Heart left ventricle (tissue), 16 donors: ENCODE results near the gene TSPAN14. TPM values are rescaled to one million over a fixed set of nuclear protein-coding genes. Genes with fewer than 3 reads are reported as not detected.
A peak's percentile ranks its signal among the peaks of the same experiment; 100 is the strongest.

Experiments used
- ATAC-seq, 4 donors: fragments of 200-7000 bp; cut with Tn5 transposase; one replicate each; pipeline ENCODE4 v1.9.1; 2020 to 2022; ENCODE audit warnings: moderate library complexity in 4 of 4, mild to moderate bottlenecking in 3 of 4, moderate number of reproducible peaks in 1 of 4
- DNase-seq, 5 donors: peaks; one replicate each; pipeline ENCODE4 v3.0.0-alpha.2; 2020
- H3K27ac ChIP-seq, 12 donors: fragments of 200-600 bp; sonication (generic) in 4 of 12; one replicate each; pipeline versions ENCODE4 v1.5.0 to v1.8.0; 2016 to 2022; ENCODE audit warnings: mild to moderate bottlenecking in 2 of 12
- H3K27me3 ChIP-seq, 9 donors: fragments of 200-600 bp; sonication (generic) in 2 of 9; one replicate each; pipeline versions ENCODE4 v1.5.1 to v1.8.0; 2016 to 2022; ENCODE audit warnings: mild to moderate bottlenecking in 3 of 9
- H3K36me3 ChIP-seq, 9 donors: fragments of 200-600 bp; sonication (generic) in 2 of 9; one replicate each; pipeline versions ENCODE4 v1.5.0 to v1.8.0; 2018 to 2022; ENCODE audit warnings: mild to moderate bottlenecking in 2 of 9
- H3K4me1 ChIP-seq, 12 donors: fragments of 200-600 bp; sonication (generic) in 4 of 12; one replicate each; pipeline versions ENCODE4 v1.5.0 to v1.8.0; 2016 to 2022; ENCODE audit warnings: mild to moderate bottlenecking in 3 of 12
- H3K4me3 ChIP-seq, 12 donors: fragments of 200-600 bp; sonication (generic) in 4 of 12; one replicate each; pipeline versions ENCODE4 v1.5.0 to v1.8.0; 2017 to 2022; ENCODE audit warnings: mild to moderate bottlenecking in 9 of 12, moderate library complexity in 4 of 12
- H3K9me3 ChIP-seq, 12 donors: fragments of 200-600 bp; sonication (generic) in 4 of 12; one replicate each; pipeline versions ENCODE4 v1.5.0 to v1.8.0; 2016 to 2022; ENCODE audit warnings: mild to moderate bottlenecking in 1 of 12
- CTCF ChIP-seq, 12 donors: fragments of 200-600 bp; sonication (generic) in 4 of 12; IDR thresholded peaks; one replicate each; pipeline versions ENCODE4 v1.5.0 to v1.8.0; 2018 to 2022; ENCODE audit warnings: antibody characterized with exemption in 12 of 12, mild to moderate bottlenecking in 5 of 12
- POLR2A ChIP-seq, 2 donors: fragments of 450-650 bp; IDR thresholded peaks; one replicate each; pipeline ENCODE4 v1.6.1; 2017; ENCODE audit warnings: antibody characterized with exemption in 2 of 2, mild to moderate bottlenecking in 2 of 2, moderate library complexity in 2 of 2
- WGBS, 4 donors: extraction: QIAGEN DNeasy Blood & Tissue Kit in 2 of 4; methylation state at CpG; one replicate each; pipeline versions ENCODE4 v1.1.5 to v1.1.7; 2013 to 2018; 5-methylcytosine and 5-hydroxymethylcytosine counted together
- intact Hi-C, 10 donors: fragments of 100-400 bp; cut with DNase I; formaldehyde crosslinking; loops; one replicate each; pipeline versions ENCODE4 v1.11.1 to v1.14.2; 2022
- polyA plus RNA-seq, 2 donors: library from polyadenylated mRNA; stranded (reverse); fragments of 200-250 nt; gene quantifications; one replicate each; pipeline ENCODE4 v1.2.3, GENCODE V29; 2013
- total RNA-seq, 9 donors: library from RNA; depleted of rRNA in 2 of 9; stranded (reverse); fragments of >200 nt in 2 of 9; fragmentation: NEBNext Ultra II Directional in 3 of 9; extraction: Animal tissue kit (Norgen Biotek cat#: 25700) in 3 of 9; gene quantifications; one replicate each; pipeline versions ENCODE4 v1.1.0 to v1.2.4, GENCODE V29; 2016 to 2023
- donor health status: ischemic (EF 13 %, LVEDD 7.1; RV severe dilation, severe dysfunction).
- donor health status: healthy with polysubstance abuse.
- donor health status: DM: no; HTN: yes; CAD: no.
- donor health status: DM: no; HTN: no; CAD: no.
- donor health status: ischemic (EF 25% LVEDD 6.9; RV normal size, moderate dysfunction).
- donor health status: ischemic (EF 25% LVEDD 5.7; RV mildly dilated, moderate dysfunction).
- donor health status: healthy.
- donor health status: DM: yes; HTN: yes; CAD: no.
- donor health status: ischemic (EF 35%, LVEDD 5.7; RV mildly dilated, moderate dysfunction).
- donor health status: nonischemic (EF 11% LVEDD 7.7; RV severe dilation, severe dysfunction).
- donor health status: DM: yes; HTN: yes; CAD: no.
- donor health status: PGD.
- donor health status: ischemic (EF 29% LVEDD 5.4; RV normal size, mild dysfunction).
- donor health status: nonischemic (EF 23%, LVEDD 6.1; RV moderate dilation, normal function).

TSPAN14 gene
- total and polyA plus RNA-seq, 11 donors: 17.4 to 71.5 (median 39.6) TPM

DNA sequence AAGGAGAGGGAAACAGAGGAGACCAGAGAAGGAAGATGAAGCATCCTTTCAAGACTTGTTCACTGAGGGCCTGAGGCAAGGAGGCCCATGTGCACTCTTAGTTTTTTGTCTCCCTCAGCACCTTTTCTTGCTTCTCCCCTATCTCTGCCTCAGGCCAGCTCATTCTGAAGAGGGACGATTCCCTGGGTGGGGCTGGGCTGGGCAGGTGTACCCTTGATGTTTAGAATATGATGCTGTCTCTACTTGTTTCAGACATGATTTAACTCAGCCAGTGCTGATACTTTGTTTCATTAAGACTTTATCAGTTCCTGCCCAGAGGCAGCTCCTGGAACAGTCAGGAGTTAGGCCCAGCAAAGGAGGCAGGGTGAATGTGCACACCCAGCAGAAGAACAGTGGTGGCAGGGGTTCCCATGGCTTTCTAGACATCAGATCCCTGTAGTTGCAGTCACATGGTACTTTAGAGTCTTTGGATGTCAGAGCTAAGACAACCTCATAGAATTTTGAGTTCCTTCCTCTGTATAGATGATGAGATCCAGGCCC, 42.4 kb upstream of the TSPAN14 start:
- TF ChIP-seq POLR2A (IDR thresholded peaks at IDR 0.05): no peak
- TF ChIP-seq CTCF (IDR thresholded peaks at IDR 0.05): no peak
- Histone ChIP-seq H3K4me1 (peaks cover 3 to 91% (median 74%) of the 10 kb centered on the region in 12 donors), H3K36me3 (no peaks in the 10 kb centered on the region), H3K27ac (peak overlapping the region in 6 of 12 donors; percentile 16 to 95 (median 92)), H3K27me3 (peaks cover 0 to 6% (median 0%) of the 10 kb centered on the region in 9 donors), H3K9me3 (no peaks in the 10 kb centered on the region), H3K4me3 (no peak overlapping the region)
- ATAC-seq: no peak
- intact Hi-C loops: no loop called here
- WGBS, 4 donors: 80 to 96% (median 87%) methylated on average over 1 of the region's 1 CpG
- no peak for DNase-seq

- peaks cover 0 to 6% (median 0%) of the 10 kb centered on the region in 9 donors for H3K27me3 ChIP-seq
- WGBS, 4 donors: 71 to 81% (median 76%) methylated on average over 5 of the region's 5 CpGs
- TF ChIP-seq POLR2A (IDR thresholded peaks at IDR 0.05): no peak
- TF ChIP-seq CTCF (IDR thresholded peaks at IDR 0.05): no peak
- no peaks in the 10 kb centered on the region for H3K36me3 ChIP-seq
- ATAC-seq (no peak), DNase-seq (no peak)
- peak overlapping the region in 5 of 12 donors; percentile 21 to 85 (median 64) for H3K27ac ChIP-seq
- H3K4me3 ChIP-seq: no peak overlapping the region
- intact Hi-C loops: no loop called here
- peaks cover 3 to 90% (median 74%) of the 10 kb centered on the region in 12 donors for H3K4me1 ChIP-seq
- H3K9me3 ChIP-seq: no peaks in the 10 kb centered on the region
Measured at GRCh38 chr10:80412486-80412885, 41.6 kb upstream of the TSPAN14 start.

- intact Hi-C loops: no loop called here
- TF ChIP-seq POLR2A (IDR thresholded peaks at IDR 0.05): no peak
- no peak for TF ChIP-seq CTCF (IDR thresholded peaks at IDR 0.05)
- H3K9me3 ChIP-seq: no peaks in the 10 kb centered on the region
- H3K4me3 ChIP-seq: peak overlapping the region in 3 of 12 donors; percentile 12 to 22 (median 15)
- H3K27me3 ChIP-seq: peaks cover 0 to 5% (median 0%) of the 10 kb centered on the region in 9 donors
- WGBS, 4 donors: 54 to 60% (median 55%) methylated on average over 12 of the region's 12 CpGs
- H3K36me3 ChIP-seq: no peaks in the 10 kb centered on the region
- H3K27ac ChIP-seq: peak overlapping the region in 10 of 12 donors; percentile 9 to 85 (median 48)
- peak in 1 of 4 donors; percentile 20 for ATAC-seq
- H3K4me1 ChIP-seq: peaks cover 3 to 85% (median 72%) of the 10 kb centered on the region in 12 donors
- peak in 1 of 5 donors; percentile 52 for DNase-seq
Measured at GRCh38 chr10:80413271-80413996, 40.7 kb upstream of the TSPAN14 start.

DNA sequence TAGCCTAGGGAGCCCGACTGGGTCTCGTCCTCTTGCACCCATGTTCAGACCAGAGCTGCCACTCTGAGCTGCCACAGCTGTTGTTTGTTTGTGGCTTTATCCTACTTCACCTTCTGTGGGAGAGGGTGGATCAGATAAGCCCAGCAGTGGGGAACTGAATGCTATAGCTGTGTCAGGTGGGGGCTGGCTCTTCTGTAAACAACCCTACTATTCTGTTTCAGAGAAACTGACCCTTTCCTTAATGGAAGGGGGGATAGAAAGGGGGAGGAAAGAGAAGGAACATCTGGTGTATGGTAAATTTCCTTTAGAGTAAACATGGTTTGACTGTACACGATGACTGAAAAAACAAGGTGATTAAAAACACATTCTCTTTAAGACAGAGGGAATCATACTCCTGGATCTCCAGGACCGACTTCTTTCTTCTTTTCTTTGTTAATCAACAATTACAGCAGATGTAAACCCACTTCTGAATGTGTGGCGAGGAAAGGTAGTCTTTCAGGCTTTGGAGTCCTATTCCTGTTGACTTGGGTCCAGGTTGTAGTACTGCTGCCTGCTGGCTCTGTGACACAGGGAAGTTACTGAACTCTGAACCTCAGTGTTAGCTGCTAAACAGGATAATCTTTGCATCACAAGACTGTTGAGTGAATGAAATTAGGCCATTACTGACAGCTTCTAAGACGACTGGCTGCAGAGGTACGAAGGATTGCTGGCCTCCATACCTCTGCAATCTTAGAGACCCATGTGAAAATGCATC, 39.8 kb upstream of the TSPAN14 start:
- Histone ChIP-seq H3K4me1 (peaks cover 3 to 80% (median 68%) of the 10 kb centered on the region in 12 donors), H3K36me3 (no peaks in the 10 kb centered on the region), H3K27me3 (no peaks in the 10 kb centered on the region), H3K27ac (peak overlapping the region in 10 of 12 donors; percentile 5 to 85 (median 60)), H3K9me3 (no peaks in the 10 kb centered on the region), H3K4me3 (peak overlapping the region in 2 of 12 donors; percentile 12 to 15)
- ATAC-seq: no peak
- no peak for TF ChIP-seq POLR2A (IDR thresholded peaks at IDR 0.05)
- TF ChIP-seq CTCF (IDR thresholded peaks at IDR 0.05): no peak
- 57 to 63% (median 62%) methylated on average over 7 of the region's 7 CpGs for WGBS, 4 donors
- DNase-seq: no peak
- intact Hi-C loops: no loop called here
